Measurements from ENCODE around the gene PCNX2. TPM values are rescaled to one million over a fixed set of nuclear protein-coding genes. Genes with fewer than 3 reads are reported as not detected.

PCNX2 gene
- polyA plus RNA-seq, 6 donors from 2014 or later = 0.66 to 5.4 (median 2.4) TPM; not detected in 1

GRCh38 chr1:232942413-232943294 is 352.9 kb downstream of the PCNX2 start:
- ATAC-seq (ENCODE audit: low read depth in 2 of 2) (no peak), DNase-seq (no peak)
- peaks cover 18 to 24% (median 23%) of the 10 kb centered on the region in 3 donors for H3K27me3 Mint-ChIP-seq
- peak overlapping the region in 1 of 6 donors; percentile 33 for H3K27ac Mint-ChIP-seq
- peaks cover 0 to 8% of the 10 kb centered on the region in 2 donors for H3K36me3 Mint-ChIP-seq
- peaks cover 0 to 13% (median 0%) of the 10 kb centered on the region in 3 donors for H3K4me1 Mint-ChIP-seq
- no peak overlapping the region for H3K4me3 Mint-ChIP-seq
- peaks cover 0 to 5% (median 2%) of the 10 kb centered on the region in 7 donors for H3K9me3 Mint-ChIP-seq

GRCh38 chr1:232940262-232940661 is 355.3 kb downstream of the PCNX2 start:
- DNase-seq (no peak), ATAC-seq (ENCODE audit: low read depth in 2 of 2) (no peak)
- Mint-ChIP-seq H3K4me1 (peaks cover 0 to 13% (median 0%) of the 10 kb centered on the region in 3 donors), H3K4me3 (no peak overlapping the region), H3K9me3 (peaks cover 0 to 6% (median 2%) of the 10 kb centered on the region in 7 donors), H3K36me3 (peaks cover 0 to 8% of the 10 kb centered on the region in 2 donors), H3K27me3 (peaks cover 23 to 36% (median 29%) of the 10 kb centered on the region in 3 donors), H3K27ac (no peak overlapping the region)

GRCh38 chr1:232939748-232940147 is 355.8 kb downstream of the PCNX2 start:
- Mint-ChIP-seq H3K27ac (no peak overlapping the region), H3K4me3 (no peak overlapping the region)
- no peak for ATAC-seq (ENCODE audit: low read depth in 2 of 2)

GRCh38 chr1:232938926-232939325 is 356.6 kb downstream of the PCNX2 start:
- H3K27me3 Mint-ChIP-seq = peaks cover 23 to 36% (median 29%) of the 10 kb centered on the region in 3 donors
- peaks cover 0 to 6% (median 2%) of the 10 kb centered on the region in 7 donors for H3K9me3 Mint-ChIP-seq
- H3K36me3 Mint-ChIP-seq = peaks cover 0 to 8% of the 10 kb centered on the region in 2 donors

More at GRCh38 chr1:232939748-232940147, 355.8 kb downstream of the PCNX2 start:
- Mint-ChIP-seq H3K36me3 (peaks cover 0 to 8% of the 10 kb centered on the region in 2 donors), H3K4me1 (peaks cover 0 to 13% (median 0%) of the 10 kb centered on the region in 3 donors), H3K27me3 (peaks cover 23 to 36% (median 29%) of the 10 kb centered on the region in 3 donors), H3K9me3 (peaks cover 0 to 6% (median 2%) of the 10 kb centered on the region in 7 donors)
- no peak for DNase-seq

GRCh38 chr1:232937741-232938375 is 357.7 kb downstream of the PCNX2 start:
- Mint-ChIP-seq H3K27me3 (peaks cover 23 to 36% (median 29%) of the 10 kb centered on the region in 3 donors), H3K27ac (no peak overlapping the region)

More at GRCh38 chr1:232938926-232939325, 356.6 kb downstream of the PCNX2 start:
- no peak for ATAC-seq (ENCODE audit: low read depth in 2 of 2)
- DNase-seq = no peak
- no peak overlapping the region for H3K4me3 Mint-ChIP-seq
- no peak overlapping the region for H3K27ac Mint-ChIP-seq
- H3K4me1 Mint-ChIP-seq = peaks cover 0 to 5% (median 0%) of the 10 kb centered on the region in 3 donors

GRCh38 chr1:232936941-232937340 is 358.6 kb downstream of the PCNX2 start:
- DNase-seq = no peak
- H3K9me3 Mint-ChIP-seq = peaks cover 0 to 6% (median 2%) of the 10 kb centered on the region in 7 donors
- ATAC-seq (ENCODE audit: low read depth in 2 of 2) = no peak
- H3K36me3 Mint-ChIP-seq = peaks cover 0 to 8% of the 10 kb centered on the region in 2 donors
- H3K27me3 Mint-ChIP-seq = peaks cover 23 to 36% (median 29%) of the 10 kb centered on the region in 3 donors
- no peak overlapping the region for H3K4me3 Mint-ChIP-seq
- H3K4me1 Mint-ChIP-seq = no peaks in the 10 kb centered on the region
- H3K27ac Mint-ChIP-seq = no peak overlapping the region

More at GRCh38 chr1:232937741-232938375, 357.7 kb downstream of the PCNX2 start:
- peaks cover 0 to 6% (median 2%) of the 10 kb centered on the region in 7 donors for H3K9me3 Mint-ChIP-seq
- no peak for DNase-seq
- H3K4me3 Mint-ChIP-seq = no peak overlapping the region
- ATAC-seq (ENCODE audit: low read depth in 2 of 2) = no peak
- H3K36me3 Mint-ChIP-seq = peaks cover 0 to 8% of the 10 kb centered on the region in 2 donors
- no peaks in the 10 kb centered on the region for H3K4me1 Mint-ChIP-seq

Other genes with a start within 250 kb of the PCNX2 start
- gene MAP3K21, start 32.0 kb upstream of the PCNX2 start, polyA plus RNA-seq (ENCODE audit: low read depth in 6 of 6) = 1 to 10 TPM in 2 of 6 donors, under 1 TPM in 4; 0.47 to 1.6 (median 0.94) TPM